Measurements from ENCODE around the gene CYP4A22. TPM values are rescaled to one million over a fixed set of nuclear protein-coding genes. Genes with fewer than 3 reads are reported as not detected.

Gene CYP4A22
- total RNA-seq, 3 donors from 2014 or later (not counting 1 experiment from before 2014, with no cell fraction given), result not detected

- intact Hi-C loops (cut with micrococcal nuclease), result no loop called here
- peaks cover 5% of the 10 kb centered on the region in 2 donors for H3K4me1 Mint-ChIP-seq
These were observed 51.8 kb downstream of the CYP4A22 start for GRCh38 chr1:47188791-47189785.

GRCh38 chr1:47189844-47190508 lies 52.7 kb downstream of the CYP4A22 start, which contains the start of gene PDZK1IP1:
TSS of gene PDZK1IP1 (minus strand) at chr1:47190036. CDS start at chr1:47189932, 104 bp downstream.
- ATAC-seq (no peak), DNase-seq (peak in 1 of 2 donors; percentile 10)
- Mint-ChIP-seq H3K36me3 (no peaks in the 10 kb centered on the region), H3K4me3 (no peak within 1 kb of the TSS), H3K4me1 (peaks cover 5% of the 10 kb centered on the region in 2 donors), H3K27me3 (ENCODE audit: low read depth in 2 of 2) (peaks cover 5 to 13% of the 10 kb centered on the region in 2 donors), H3K27ac (no peak within 1 kb of the TSS), H3K9me3 (no peaks in the 10 kb centered on the region)
- 75% methylated on average over 16 of the region's 16 CpGs for WGBS (ENCODE audit: insufficient coverage)
- Histone ChIP-seq H3K4me3 (ENCODE audit: low read length) (no peak within 1 kb of the TSS), H3K27ac (ENCODE audit: low read length) (no peak within 1 kb of the TSS), H3K27me3 (ENCODE audit: control insufficient read depth, insufficient read depth, low read length) (no peaks in the 10 kb centered on the region), H3K4me1 (ENCODE audit: control insufficient read depth, insufficient read depth, low read length) (peaks cover 4% of the 10 kb centered on the region), H3K9me3 (ENCODE audit: control insufficient read depth, insufficient read depth, low read length) (no peaks in the 10 kb centered on the region), H3K36me3 (ENCODE audit: control insufficient read depth, insufficient read depth, low read length) (no peaks in the 10 kb centered on the region)
- TF ChIP-seq CTCF (IDR thresholded peaks at IDR 0.05), result no peak
- intact Hi-C loops (cut with micrococcal nuclease), result loop anchor here (10.0 kb wide), 1 partner anchor 245 kb away; the partner anchor contains the start of gene FOXD2

More at GRCh38 chr1:47188791-47189785, 51.8 kb downstream of the CYP4A22 start:
- DNase-seq (peak in 1 of 2 donors; percentile 2), ATAC-seq (no peak)
- no peak overlapping the region for H3K4me3 ChIP-seq (ENCODE audit: low read length)
- Mint-ChIP-seq H3K4me3 (no peak overlapping the region), H3K36me3 (no peaks in the 10 kb centered on the region), H3K9me3 (no peaks in the 10 kb centered on the region), H3K27me3 (ENCODE audit: low read depth in 2 of 2) (peaks cover 5 to 13% of the 10 kb centered on the region in 2 donors), H3K27ac (no peak overlapping the region)
- H3K27ac ChIP-seq (ENCODE audit: low read length), result no peak overlapping the region
- H3K9me3 ChIP-seq (ENCODE audit: control insufficient read depth, insufficient read depth, low read length), result no peaks in the 10 kb centered on the region
- no peak for TF ChIP-seq CTCF (IDR thresholded peaks at IDR 0.05)
- no peaks in the 10 kb centered on the region for H3K36me3 ChIP-seq (ENCODE audit: control insufficient read depth, insufficient read depth, low read length)
- H3K27me3 ChIP-seq (ENCODE audit: control insufficient read depth, insufficient read depth, low read length), result no peaks in the 10 kb centered on the region
- WGBS (ENCODE audit: insufficient coverage), result 75% methylated on average over 7 of the region's 7 CpGs
- peaks cover 4% of the 10 kb centered on the region for H3K4me1 ChIP-seq (ENCODE audit: control insufficient read depth, insufficient read depth, low read length)

GRCh38 chr1:47190509-47190855 lies 53.2 kb downstream of the CYP4A22 start:
- peaks cover 4% of the 10 kb centered on the region for H3K4me1 ChIP-seq (ENCODE audit: control insufficient read depth, insufficient read depth, low read length)
- DNase-seq, result peak in 1 of 2 donors; percentile 9
- Mint-ChIP-seq H3K4me3 (no peak overlapping the region), H3K36me3 (no peaks in the 10 kb centered on the region), H3K9me3 (no peaks in the 10 kb centered on the region), H3K27ac (no peak overlapping the region), H3K4me1 (peaks cover 5% of the 10 kb centered on the region in 2 donors), H3K27me3 (ENCODE audit: low read depth in 2 of 2) (peaks cover 5 to 13% of the 10 kb centered on the region in 2 donors)
- 68% methylated on average over 5 of the region's 5 CpGs for WGBS (ENCODE audit: insufficient coverage)
- no peak for ATAC-seq
- no peak for TF ChIP-seq CTCF (IDR thresholded peaks at IDR 0.05)
- no peaks in the 10 kb centered on the region for H3K27me3 ChIP-seq (ENCODE audit: control insufficient read depth, insufficient read depth, low read length)
- H3K36me3 ChIP-seq (ENCODE audit: control insufficient read depth, insufficient read depth, low read length), result no peaks in the 10 kb centered on the region
- H3K9me3 ChIP-seq (ENCODE audit: control insufficient read depth, insufficient read depth, low read length), result no peaks in the 10 kb centered on the region
- no peak overlapping the region for H3K27ac ChIP-seq (ENCODE audit: low read length)
- intact Hi-C loops (cut with micrococcal nuclease), result loop anchor here (10.0 kb wide), 1 partner anchor 244 kb away; the partner anchor contains the start of gene FOXD2
- no peak overlapping the region for H3K4me3 ChIP-seq (ENCODE audit: low read length)
